ENCODE data around the gene SDK1.

GRCh38 chr7:3639253-3639652 lies 338.2 kb downstream of the SDK1 start:
- TF ChIP-seq CTCF (conservative IDR thresholded peaks at IDR 0.05; ENCODE audit: low read length), result no peak
- TF ChIP-seq EZH2phosphoT487 (IDR thresholded peaks at IDR 0.05; ENCODE audit: borderline replicate concordance, low read depth, low read length), result no peak

All from OCI-LY7 (cell line).